Esophagus squamous epithelium (tissue), 4 donors: ENCODE data around the gene SCN3A.

Experiments used
- CTCF ChIP-seq, 6 experiments: fragments of 450-650 bp in 4 of 6; fragments of 200-600 bp in 2 of 6; sonication (generic) in 2 of 6; IDR thresholded peaks; one replicate each; pipeline ENCODE4 v1.5.1; 2016 to 2019; ENCODE audit warnings: antibody characterized with exemption in 6 of 6, mild to moderate bottlenecking in 4 of 6, moderate library complexity in 4 of 6
- POLR2A ChIP-seq, 4 donors: fragments of 450-650 bp; IDR thresholded peaks; one replicate each; pipeline ENCODE4 v1.6.1; 2017; ENCODE audit warnings: antibody characterized with exemption in 4 of 4, mild to moderate bottlenecking in 4 of 4, moderate library complexity in 3 of 4

GRCh38 chr2:165069151-165069550, 134.7 kb downstream of the SCN3A start:
- TF ChIP-seq CTCF (IDR thresholded peaks at IDR 0.05) (no peak), POLR2A (IDR thresholded peaks at IDR 0.05) (no peak)
